Karpas-422 (cell line): Measurements from ENCODE around the gene TYW1B. TPM values are rescaled to one million over a fixed set of nuclear protein-coding genes. Genes with fewer than 3 reads are reported as not detected.
"Not testable (repeated sequence)": the region's sequence is repeated elsewhere in the genome, so short reads cannot be mapped to it uniquely, and the experiment has no call there.

Experiments
- DNase-seq: peaks from one replicate; pipeline ENCODE4 v3.0.0-alpha.2; 2015
- H2AFZ ChIP-seq: fragments of 200-600 bp; sonication (generic); 2 replicates; pipeline ENCODE4 v1.6.1; 2014; ENCODE audit warnings: antibody characterized with exemption, low read length, mixed read lengths
- H3K27ac ChIP-seq: fragments of 200-600 bp; sonication (generic); 2 replicates; pipeline ENCODE4 v1.5.1; 2014; ENCODE audit warnings: mild to moderate bottlenecking, low read length, moderate library complexity
- H3K27me3 ChIP-seq: fragments of 200-600 bp; sonication (generic); 2 replicates; pipeline ENCODE4 v1.6.1; 2014; ENCODE audit warnings: low read length, mixed read lengths
- H3K36me3 ChIP-seq: fragments of 200-600 bp; sonication (generic); 2 replicates; pipeline ENCODE4 v1.6.1; 2014; ENCODE audit warnings: low read length, mixed read lengths; ENCODE audit not compliant: insufficient read depth
- H3K4me1 ChIP-seq: fragments of 200-600 bp; sonication (generic); 2 replicates; pipeline ENCODE4 v1.6.1; 2014; ENCODE audit warnings: mild to moderate bottlenecking, low read length, mixed read lengths
- H3K4me2 ChIP-seq: fragments of 200-600 bp; sonication (generic); 2 replicates; pipeline ENCODE4 v1.6.1; 2014; ENCODE audit warnings: low read length, low read depth, mild to moderate bottlenecking; ENCODE audit not compliant: poor library complexity, severe bottlenecking
- H3K4me3 ChIP-seq: fragments of 200-600 bp; sonication (generic); 2 replicates; pipeline ENCODE4 v1.5.1; 2014; ENCODE audit warnings: mild to moderate bottlenecking, antibody characterized with exemption, low read length, mixed read lengths
- H3K79me2 ChIP-seq: fragments of 200-600 bp; sonication (generic); 2 replicates; pipeline ENCODE4 v1.6.1; 2014; ENCODE audit warnings: mild to moderate bottlenecking, low read length, mixed read lengths
- H3K9ac ChIP-seq: fragments of 200-600 bp; sonication (generic); 2 replicates; pipeline ENCODE4 v1.6.0; 2014; ENCODE audit warnings: low read length
- H3K9me2 ChIP-seq: fragments of 200-600 bp; sonication (generic), shearing (Covaris generic); replicated peaks from 2 replicates; pipeline ENCODE4 v1.6.0; 2014; ENCODE audit warnings: mild to moderate bottlenecking, low read length, moderate library complexity; ENCODE audit not compliant: insufficient read depth
- H3K9me3 ChIP-seq: fragments of 300-700, 200-600 bp; sonication (generic); 2 replicates; pipeline ENCODE4 v1.6.1; 2014; ENCODE audit warnings: low read length, mixed read lengths
- H4K20me1 ChIP-seq: fragments of 200-600 bp; sonication (generic); 2 replicates; pipeline ENCODE4 v1.6.1; 2014; ENCODE audit warnings: mild to moderate bottlenecking, antibody characterized with exemption, low read length, low read depth; ENCODE audit not compliant: insufficient read depth
- total RNA-seq: library from RNA; depleted of rRNA; stranded (reverse); fragments of >200 nt; shearing (Covaris generic); gene quantifications from 2 replicates; pipeline ENCODE4 v1.2.3, GENCODE V29; 2014; ENCODE audit warnings: low replicate concordance

TYW1B gene
- total RNA-seq, 1 experiment from 2014 or later = 4.0 TPM

DNA sequence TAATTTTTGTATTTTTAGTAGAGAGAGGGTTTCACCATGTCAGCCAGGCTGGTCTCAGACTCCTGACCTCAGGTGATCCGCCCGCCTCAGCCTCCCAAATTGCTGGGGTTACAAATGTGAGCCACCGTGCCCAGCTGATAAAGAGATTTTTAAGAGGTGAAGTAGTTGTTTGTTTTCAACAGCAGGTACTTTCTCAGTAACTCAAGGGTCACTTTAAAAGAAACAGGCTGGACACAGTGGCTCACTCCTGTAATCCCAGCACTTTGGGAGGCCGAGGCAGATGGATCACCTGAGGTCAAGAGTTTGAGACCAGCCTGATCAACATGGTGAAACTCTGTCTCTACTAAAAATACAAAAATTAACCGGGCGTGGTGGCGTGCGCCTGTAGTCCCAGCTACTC is 24.2 kb downstream of the TYW1B start:
- H3K4me2 ChIP-seq, H3K4me3 ChIP-seq, H3K9me3 ChIP-seq, H3K27me3 ChIP-seq, H3K9me2 ChIP-seq, H3K79me2 ChIP-seq, DNase-seq, H3K27ac ChIP-seq, H3K4me1 ChIP-seq, H2AFZ ChIP-seq, H4K20me1 ChIP-seq, H3K9ac ChIP-seq, H3K36me3 ChIP-seq: not testable (repeated sequence)

GRCh38 chr7:72801564-72801963 is 26.4 kb downstream of the TYW1B start:
- H3K79me2 ChIP-seq, H3K9me3 ChIP-seq, H3K4me3 ChIP-seq, DNase-seq, H3K27me3 ChIP-seq, H2AFZ ChIP-seq, H3K4me1 ChIP-seq, H3K9ac ChIP-seq, H3K9me2 ChIP-seq, H4K20me1 ChIP-seq, H3K4me2 ChIP-seq, H3K27ac ChIP-seq, H3K36me3 ChIP-seq: not testable (repeated sequence)

DNA sequence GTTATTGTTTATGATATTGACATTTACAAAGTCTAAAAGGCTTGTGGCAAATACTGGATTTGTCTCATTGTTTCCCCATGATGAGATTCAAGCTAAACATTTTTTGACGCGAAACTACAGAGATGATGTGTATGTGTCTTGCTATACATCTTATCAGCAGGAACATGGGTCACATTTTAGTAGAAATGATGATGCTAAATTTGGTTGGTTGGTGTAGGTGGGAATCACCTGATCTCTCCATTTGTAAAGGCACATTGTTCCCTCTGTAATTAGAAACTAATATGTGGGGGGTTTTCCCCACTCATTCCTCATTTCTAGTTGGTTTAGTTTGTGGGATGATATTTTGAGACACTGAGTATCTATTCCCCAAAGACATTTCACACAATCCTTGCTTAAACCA is 32.6 kb downstream of the TYW1B start:
- H3K27me3 ChIP-seq, H3K4me2 ChIP-seq, H3K36me3 ChIP-seq, H3K79me2 ChIP-seq, H3K4me3 ChIP-seq, DNase-seq, H3K4me1 ChIP-seq, H2AFZ ChIP-seq, H3K27ac ChIP-seq, H3K9me2 ChIP-seq, H3K9ac ChIP-seq, H4K20me1 ChIP-seq, H3K9me3 ChIP-seq: not testable (repeated sequence)

GRCh38 chr7:72793791-72794190 is 34.2 kb downstream of the TYW1B start:
- H3K4me1 ChIP-seq = no peaks in the 10 kb centered on the region
- H4K20me1 ChIP-seq = no peaks in the 10 kb centered on the region
- H3K9me2 ChIP-seq = no peaks in the 10 kb centered on the region
- no peaks in the 10 kb centered on the region for H3K9me3 ChIP-seq
- no peak overlapping the region for H3K4me2 ChIP-seq
- H2AFZ ChIP-seq = no peak overlapping the region
- H3K9ac ChIP-seq = no peak overlapping the region
- no peaks in the 10 kb centered on the region for H3K36me3 ChIP-seq
- no peaks in the 10 kb centered on the region for H3K27me3 ChIP-seq
- H3K27ac ChIP-seq = no peak overlapping the region
- H3K4me3 ChIP-seq = no peak overlapping the region
- no peaks in the 10 kb centered on the region for H3K79me2 ChIP-seq
- DNase-seq = no peak

- H3K4me3 ChIP-seq, DNase-seq, H3K4me1 ChIP-seq, H3K36me3 ChIP-seq, H2AFZ ChIP-seq, H3K4me2 ChIP-seq, H3K27me3 ChIP-seq, H4K20me1 ChIP-seq, H3K27ac ChIP-seq, H3K9me3 ChIP-seq, H3K9ac ChIP-seq, H3K9me2 ChIP-seq, H3K79me2 ChIP-seq: not testable (repeated sequence)
Measured at GRCh38 chr7:72790698-72791060, 37.3 kb downstream of the TYW1B start.

DNA sequence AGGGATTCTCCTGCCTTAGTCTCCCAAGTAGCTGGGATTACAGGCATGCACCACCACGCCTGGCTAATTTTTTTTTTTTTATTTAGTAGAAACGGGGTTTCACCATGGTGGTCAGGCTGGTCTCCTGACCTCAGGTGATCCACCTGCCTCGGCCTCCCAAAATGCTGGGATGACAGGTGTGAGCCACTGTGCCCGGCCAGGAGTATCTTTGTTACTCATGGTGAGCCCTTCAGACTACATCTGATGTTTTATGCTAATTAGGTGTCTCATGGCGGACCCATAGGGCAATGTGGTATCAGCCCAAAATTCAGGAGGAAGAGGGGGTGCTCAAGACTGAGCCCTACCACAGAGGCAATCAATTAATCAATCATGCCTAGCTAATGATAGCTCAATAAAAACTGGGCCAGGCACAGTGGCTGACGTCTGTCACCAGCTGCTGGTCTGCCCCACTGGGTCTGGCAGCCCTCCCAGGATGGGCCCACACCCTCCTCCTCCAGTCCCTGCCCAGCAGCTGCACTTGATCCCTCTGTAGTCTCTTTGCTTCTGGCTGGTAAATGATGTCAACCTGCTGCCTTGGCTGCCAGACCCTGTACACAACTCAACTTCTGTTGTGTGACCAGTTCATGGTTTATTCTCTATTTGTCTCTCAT is 37.8 kb downstream of the TYW1B start:
- H3K36me3 ChIP-seq, H2AFZ ChIP-seq, H3K4me2 ChIP-seq, H4K20me1 ChIP-seq, H3K9ac ChIP-seq, DNase-seq, H3K4me1 ChIP-seq, H3K9me2 ChIP-seq, H3K27ac ChIP-seq, H3K9me3 ChIP-seq, H3K4me3 ChIP-seq, H3K27me3 ChIP-seq, H3K79me2 ChIP-seq: not testable (repeated sequence)

- Histone ChIP-seq H3K9ac (no peak overlapping the region), H3K79me2 (0 out of 2 replicates have a peak, but pooled peaks cover 3% of the 10 kb centered on the region)
Measured at GRCh38 chr7:72785166-72785955, 42.6 kb downstream of the TYW1B start.

DNA sequence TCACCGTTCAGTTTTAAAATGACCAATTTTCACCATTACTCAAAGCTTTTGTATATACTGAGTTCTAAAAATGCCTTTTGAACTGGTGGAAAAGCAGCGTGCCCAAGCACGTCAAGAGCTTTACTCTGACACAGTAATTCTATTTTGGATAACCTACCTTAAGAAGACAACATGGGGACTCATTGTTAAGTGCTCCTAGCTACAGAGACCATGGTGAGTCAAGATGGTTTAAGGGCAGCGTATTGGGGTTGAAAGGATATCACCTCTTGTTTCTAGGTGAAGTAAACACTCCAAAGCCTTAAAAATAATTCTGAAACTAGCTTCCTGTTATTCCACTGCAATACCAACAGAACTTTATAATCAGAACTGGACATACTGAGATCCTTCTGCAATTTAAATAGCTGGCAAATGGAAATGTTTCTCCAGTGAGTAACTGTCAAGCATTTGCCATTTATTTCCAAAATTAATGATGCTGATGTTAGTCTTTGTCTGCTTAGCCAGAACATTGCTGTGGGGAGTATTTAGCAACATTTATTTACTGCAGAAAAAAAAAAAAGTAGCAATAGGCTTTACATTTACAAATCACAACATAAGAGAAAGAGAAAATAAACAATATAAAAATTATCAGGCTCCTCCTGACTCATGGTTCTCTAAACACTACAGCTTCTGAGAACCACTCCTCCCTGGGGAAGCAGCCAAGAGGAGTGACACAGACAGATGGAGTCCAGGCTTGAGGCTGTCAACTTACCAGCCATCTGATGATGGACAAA is 44.2 kb downstream of the TYW1B start:
- not testable (repeated sequence) for H3K4me1 ChIP-seq, H3K27ac ChIP-seq, H3K9me3 ChIP-seq, H2AFZ ChIP-seq, DNase-seq, H3K79me2 ChIP-seq, H4K20me1 ChIP-seq, H3K4me3 ChIP-seq, H3K4me2 ChIP-seq, H3K36me3 ChIP-seq, H3K9ac ChIP-seq, H3K27me3 ChIP-seq, H3K9me2 ChIP-seq

More at GRCh38 chr7:72785166-72785955, 42.6 kb downstream of the TYW1B start:
- Histone ChIP-seq H3K27me3 (no peaks in the 10 kb centered on the region), H3K4me1 (no peaks in the 10 kb centered on the region), H3K36me3 (no peaks in the 10 kb centered on the region), H3K4me2 (no peak overlapping the region), H2AFZ (no peak overlapping the region), H3K9me2 (no peaks in the 10 kb centered on the region), H3K27ac (no peak overlapping the region), H4K20me1 (no peaks in the 10 kb centered on the region), H3K4me3 (no peak overlapping the region), H3K9me3 (no peaks in the 10 kb centered on the region)
- DNase-seq = no peak
